NCI-H2029 (cell line): ENCODE results near the gene SH2D3A.
A peak's percentile ranks its signal among the peaks of the same experiment; 100 is the strongest.
"Not testable (repeated sequence)": the region's sequence is repeated elsewhere in the genome, so short reads cannot be mapped to it uniquely, and the experiment has no call there.

Experiments used
- DNase-seq: peaks from one replicate; lab custom pipeline; 2025; lab: John Stamatoyannopoulos, UW

The SH2D3A gene

GRCh38 chr19:6754653-6755463 is 12.4 kb downstream of the SH2D3A start:
- no peak for DNase-seq

GRCh38 chr19:6754136-6754535 is 13.1 kb downstream of the SH2D3A start:
- no peak for DNase-seq

DNA sequence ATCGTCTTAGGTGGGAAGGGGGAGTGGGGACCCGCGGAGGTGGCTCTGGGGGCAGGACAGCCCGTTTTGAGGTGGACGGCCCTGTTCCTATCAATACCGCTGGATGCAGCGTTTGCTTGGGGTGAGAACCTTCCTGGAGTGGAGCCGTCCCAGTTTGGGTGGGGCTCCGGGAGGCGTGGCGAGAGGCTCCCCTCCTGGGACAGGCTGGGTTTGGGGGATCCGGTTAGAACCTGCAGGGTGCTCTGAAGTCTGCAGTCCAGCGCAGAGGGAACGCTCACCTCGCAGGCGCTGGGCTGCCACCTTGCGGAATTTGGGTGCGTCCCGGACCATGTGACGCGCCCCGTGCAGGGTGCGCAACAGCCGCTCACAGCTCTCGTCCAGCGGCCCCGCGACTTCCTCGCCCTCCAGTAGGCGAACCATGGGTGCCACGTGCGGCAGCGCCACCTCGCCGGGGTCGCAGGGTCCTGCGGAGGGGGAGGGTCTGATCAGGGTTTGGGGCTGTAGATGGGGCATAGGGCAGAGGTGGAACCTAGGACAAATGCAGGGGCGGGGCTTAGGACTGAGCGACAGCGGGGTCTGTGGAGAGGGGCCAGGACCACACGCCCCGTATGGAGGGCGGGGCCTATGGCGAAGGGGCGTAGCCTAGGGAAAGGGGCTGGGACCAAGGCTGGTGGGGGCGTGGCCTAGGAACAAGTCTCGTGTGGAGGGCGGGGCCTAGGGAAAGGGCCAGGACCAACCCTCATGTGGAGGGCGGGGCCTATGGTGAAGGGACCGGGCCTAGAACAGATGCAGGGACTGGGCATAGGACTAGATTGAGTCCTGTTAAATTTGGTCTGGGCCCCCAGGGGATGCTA is 13.8 kb downstream of the SH2D3A start:
- DNase-seq = no peak

- no peak for DNase-seq
These were observed 14.7 kb downstream of the SH2D3A start for GRCh38 chr19:6752256-6753177.

DNA sequence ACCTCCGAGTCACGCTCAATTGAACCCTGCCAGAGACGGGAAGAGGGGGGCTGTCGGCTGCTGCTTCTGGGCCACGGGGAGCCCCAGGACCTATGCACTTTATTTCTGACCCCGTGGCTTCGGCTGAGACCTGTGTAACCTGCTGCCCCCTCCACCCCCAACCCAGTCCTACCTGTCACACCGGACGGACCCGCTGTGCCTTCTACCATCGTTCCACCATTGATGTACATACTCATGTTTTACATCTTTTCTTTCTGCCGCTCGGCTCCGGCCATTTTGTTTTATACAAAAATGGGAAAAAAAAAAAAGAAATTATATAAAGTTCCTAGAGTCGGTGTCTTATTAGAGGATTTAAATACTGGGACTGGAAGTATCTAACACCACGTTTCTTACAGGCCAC is 16.0 kb downstream of the SH2D3A start:
- no peak for DNase-seq

- no peak for DNase-seq
These were observed 17.2 kb downstream of the SH2D3A start for GRCh38 chr19:6750062-6750461.

DNA sequence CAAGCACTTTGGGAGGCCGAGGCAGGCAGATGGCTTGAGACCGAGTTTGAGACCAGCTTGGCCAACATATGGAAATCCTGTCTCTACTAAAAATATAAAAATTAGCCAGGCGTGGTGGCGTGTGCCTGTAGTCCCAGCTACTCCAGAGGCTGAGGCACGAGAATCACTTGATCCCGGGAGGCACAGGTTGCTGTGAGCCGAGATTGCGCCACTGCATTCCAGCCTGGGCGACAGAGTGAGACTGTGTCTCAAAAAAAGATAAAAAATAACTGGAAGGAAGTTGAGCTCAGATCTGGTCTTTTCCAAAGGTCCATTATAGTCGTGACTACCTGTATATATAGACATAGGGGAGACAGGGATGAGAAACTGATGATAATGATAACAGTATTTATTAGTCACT is 18.7 kb downstream of the SH2D3A start:
- not testable (repeated sequence) for DNase-seq

DNA sequence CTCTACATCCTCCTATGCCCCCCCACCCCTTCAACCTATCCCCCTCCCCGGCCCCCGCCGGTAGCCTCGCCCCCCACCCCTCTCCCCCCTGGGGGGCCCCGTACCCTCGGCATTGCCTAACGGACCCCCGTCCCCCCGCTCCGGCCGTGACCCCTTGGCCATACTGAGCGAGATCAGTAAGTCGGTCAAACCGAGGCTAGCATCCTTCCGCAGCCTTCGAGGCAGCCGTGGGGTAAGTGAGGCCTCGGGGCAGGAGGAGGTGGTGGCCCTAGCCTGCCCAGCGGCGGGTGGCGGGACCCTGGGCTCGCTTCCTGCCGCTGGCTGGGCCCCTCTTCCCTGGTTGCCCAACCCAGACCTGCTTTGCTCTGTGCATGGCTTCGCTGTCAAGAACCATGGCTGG is 21.3 kb downstream of the SH2D3A start:
- DNase-seq = no peak

DNA sequence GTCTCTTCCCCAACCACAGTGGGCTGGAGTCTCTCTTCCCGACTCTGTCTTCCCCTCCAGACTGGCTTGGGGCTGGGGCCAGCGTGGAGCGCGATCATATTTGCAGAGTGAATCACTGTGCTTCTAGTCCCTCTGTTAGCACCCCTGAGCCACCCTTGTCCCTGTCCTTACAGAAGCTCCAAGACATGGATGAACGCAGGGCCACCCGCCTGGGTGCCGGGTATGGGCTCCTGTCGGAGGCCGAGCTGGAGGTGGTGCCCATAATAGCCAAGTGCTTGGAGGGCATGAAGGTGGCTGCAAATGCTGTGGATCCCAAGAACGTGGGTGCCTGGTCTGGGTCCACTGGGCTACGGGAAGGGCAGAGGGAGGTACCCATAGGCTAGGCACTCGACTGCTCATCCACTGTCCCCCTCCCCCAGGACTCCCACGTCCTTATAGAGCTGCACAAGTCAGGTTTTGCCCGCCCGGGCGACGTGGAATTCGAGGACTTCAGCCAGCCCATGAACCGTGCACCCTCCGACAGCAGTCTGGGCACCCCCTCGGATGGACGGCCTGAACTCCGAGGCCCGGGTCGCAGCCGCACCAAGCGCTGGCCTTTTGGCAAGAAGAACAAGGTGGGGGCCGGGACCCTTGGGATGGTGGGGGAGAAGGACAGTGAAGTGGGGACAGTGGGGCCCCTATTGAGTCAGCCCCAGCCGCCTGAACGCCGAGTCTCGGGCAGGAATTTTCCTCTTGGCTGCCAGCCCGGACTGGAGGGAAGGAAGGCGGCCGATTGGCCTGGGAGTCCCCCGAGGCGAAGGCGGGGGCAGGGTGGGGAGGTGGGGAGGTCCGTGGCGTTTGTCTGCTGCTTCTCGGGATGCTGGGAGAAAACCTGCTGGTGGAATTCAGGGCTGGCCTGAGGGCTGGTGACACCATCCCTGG is 22.6 kb downstream of the SH2D3A start:
- peak; percentile 27 for DNase-seq

- DNase-seq = no peak
These were observed 23.4 kb downstream of the SH2D3A start for GRCh38 chr19:6743714-6744380.

- no peak for DNase-seq
These were observed 24.2 kb downstream of the SH2D3A start for GRCh38 chr19:6743066-6743465.

DNA sequence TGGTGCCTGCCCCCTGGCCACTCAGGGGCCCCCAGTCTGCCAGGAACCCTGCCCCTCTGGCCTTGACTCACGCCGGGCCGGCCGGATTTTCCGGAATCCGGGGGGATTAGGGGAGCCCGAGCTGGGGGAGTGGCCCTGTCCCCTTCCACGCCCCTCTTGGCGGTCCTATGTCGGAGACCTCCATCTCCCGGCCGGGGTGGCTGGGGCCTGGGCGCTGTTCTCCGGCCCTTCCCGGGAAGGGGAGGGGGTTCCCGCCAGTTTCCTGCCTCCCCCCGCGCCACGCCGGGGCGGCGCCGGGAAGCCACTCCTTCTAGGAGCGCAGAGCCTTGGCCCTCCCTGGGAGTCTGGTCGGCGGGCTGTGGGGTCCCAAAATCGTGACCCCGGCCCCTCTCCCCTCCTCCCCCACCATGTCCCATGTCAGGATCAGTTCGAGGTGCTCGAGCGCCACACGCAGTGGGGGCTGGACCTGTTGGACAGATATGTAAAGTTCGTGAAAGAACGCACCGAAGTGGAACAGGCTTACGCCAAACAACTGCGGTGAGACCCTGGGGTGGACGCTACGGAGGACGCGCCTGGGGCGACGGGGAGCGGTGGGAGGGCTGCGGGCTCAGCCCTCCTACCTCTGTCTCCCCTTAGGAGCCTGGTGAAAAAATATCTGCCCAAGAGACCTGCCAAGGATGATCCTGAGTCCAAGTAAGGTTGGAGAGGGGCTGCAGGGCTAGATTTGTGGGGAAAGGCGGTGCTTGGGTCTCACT is 26.5 kb downstream of the SH2D3A start:
- DNase-seq = no peak

DNA sequence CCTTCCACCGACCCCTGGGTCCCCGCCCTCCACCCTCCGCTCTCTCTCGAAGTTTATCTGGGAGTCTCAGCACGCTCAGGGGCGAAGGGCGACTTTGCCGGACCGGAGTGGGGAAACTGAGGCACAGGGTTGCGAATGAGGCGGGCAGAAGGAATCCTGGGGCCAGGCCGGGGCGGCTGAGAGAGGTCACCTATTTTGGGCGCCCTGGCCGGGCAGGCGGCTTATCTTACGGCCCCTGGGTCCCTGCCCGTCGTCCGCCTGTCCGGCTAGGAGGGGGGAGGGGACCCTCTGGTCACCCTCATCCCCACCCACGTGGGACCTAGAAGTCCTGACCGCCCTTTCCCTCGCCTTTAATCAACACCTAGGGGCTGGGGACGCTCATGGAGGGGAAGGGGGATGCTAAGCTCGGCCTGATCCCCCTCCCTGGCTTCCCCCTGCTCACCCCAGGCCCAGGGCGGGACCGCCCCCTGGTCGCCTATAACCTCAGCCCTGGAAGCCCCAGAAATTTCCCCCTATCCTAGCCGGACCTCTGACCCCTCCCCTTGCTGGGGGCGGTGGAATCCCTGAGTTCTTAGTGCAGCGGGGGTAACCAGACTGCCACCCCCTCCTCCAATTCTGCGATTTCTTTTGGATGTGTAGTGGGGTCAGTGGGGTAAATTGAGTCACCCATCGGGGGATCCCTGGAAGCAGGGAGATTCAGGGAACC is 27.2 kb downstream of the SH2D3A start:
- no peak for DNase-seq

GRCh38 chr19:6739390-6739882 is 27.8 kb downstream of the SH2D3A start, which contains the start of gene TRIP10:
TRIP10 (plus strand) TSS chr19:6739680; CDS start chr19:6739762, 82 bp downstream.
- DNase-seq = peak; percentile 72

- peak; percentile 66 for DNase-seq
These were observed 28.3 kb downstream of the SH2D3A start for GRCh38 chr19:6738787-6739389.

GRCh38 chr19:6737873-6738786 is 29.1 kb downstream of the SH2D3A start:
- DNase-seq = peak; percentile 77

- peak; percentile 99 for DNase-seq
These were observed 29.9 kb downstream of the SH2D3A start, which contains the start of gene GPR108 for GRCh38 chr19:6737284-6737872. GPR108 (minus strand) TSS chr19:6737580; CDS start chr19:6737576, 4 bp downstream.
